Endothelial cell of umbilical vein (primary cell): Measurements from ENCODE around the gene CFAP57. TPM values are rescaled to one million over a fixed set of nuclear protein-coding genes. Genes with fewer than 3 reads are reported as not detected.

Source experiments
- BruUV-seq: library from RNA; stranded (reverse); fragments of 400-500 nt; replicated peaks from 2 replicates; lab custom pipeline; 2021; lab: Mats Ljungman, UMichigan
- CTCF ChIA-PET: fragments of 300-600, 350-600 bp; sonication (Branson Sonifier 250); formaldehyde crosslinking; loops from one replicate; lab custom pipeline; 2021; ENCODE audit warnings: antibody characterized with exemption, inconsistent platforms; lab: Charles Lee
- POLR2A ChIA-PET: fragments of 300-600, 350-600 bp; sonication (Branson Sonifier 250); formaldehyde crosslinking; loops from one replicate; lab custom pipeline; 2021; ENCODE audit warnings: antibody characterized with exemption, inconsistent platforms; lab: Charles Lee
- DNase-seq: peaks from one replicate; pipeline ENCODE4 v3.0.0-alpha.2; 2011; ENCODE audit warnings: low read depth, low spot score
- FAIRE-seq: peaks from 2 replicates; lab custom pipeline; 2011; peaks lifted over from hg19 to GRCh38; lab: Jason Lieb, UNC
- H2AFZ ChIP-seq: 2 replicates; pipeline ENCODE4 v1.6.0; 2012; ENCODE audit warnings: low read depth, low read length, control low read depth, inconsistent platforms
- H3K27ac ChIP-seq: 2 replicates; pipeline ENCODE4 v1.5.1; 2011; ENCODE audit warnings: low read depth, mild to moderate bottlenecking, control low read depth, low read length, moderate library complexity; ENCODE audit not compliant: insufficient read depth
- H3K27me3 ChIP-seq, 2 experiments: 2 replicates each; pipeline versions ENCODE4 v1.6.0 to v1.6.1; 2011; ENCODE audit warnings: low read length in 2 of 2, mixed read lengths in 1 of 2; ENCODE audit not compliant: control insufficient read depth in 2 of 2, insufficient read depth in 2 of 2
- H3K36me3 ChIP-seq, 2 experiments: 2 replicates in 1 of 2; 3 replicates in 1 of 2; pipeline ENCODE4 v1.5.1; 2011; ENCODE audit warnings: low read length in 2 of 2, mild to moderate bottlenecking in 1 of 2, moderate library complexity in 1 of 2; ENCODE audit not compliant: control insufficient read depth in 2 of 2, insufficient read depth in 2 of 2; ENCODE audit errors: extremely low read depth in 1 of 2
- H3K4me1 ChIP-seq: 3 replicates; pipeline ENCODE4 v1.5.1; 2011; ENCODE audit warnings: mild to moderate bottlenecking, low read length; ENCODE audit not compliant: control insufficient read depth, insufficient read depth; ENCODE audit errors: extremely low read depth
- H3K4me2 ChIP-seq: 2 replicates; pipeline ENCODE4 v1.6.1; 2011; ENCODE audit warnings: low read length, control low read depth, mixed read lengths; ENCODE audit not compliant: insufficient read depth
- H3K4me3 ChIP-seq, 3 experiments: fragments of 200-600 bp in 1 of 3; sonication (generic), shearing (Covaris generic) in 1 of 3; replicated peaks in 1 of 3; 2 replicates each; pipeline ENCODE4 v1.5.1; 2011 to 2016; ENCODE audit warnings: control low read depth in 3 of 3, low read length in 3 of 3, mild to moderate bottlenecking in 2 of 3, inconsistent platforms in 1 of 3, low read depth in 1 of 3, moderate library complexity in 1 of 3; ENCODE audit not compliant: insufficient read depth in 1 of 3
- H3K79me2 ChIP-seq: 2 replicates; pipeline ENCODE4 v1.6.0; 2012; ENCODE audit warnings: low read length, inconsistent platforms; ENCODE audit not compliant: control insufficient read depth, insufficient read depth
- H3K9ac ChIP-seq: replicated peaks from 2 replicates; pipeline ENCODE3; 2011; ENCODE audit warnings: low read length, control low read depth; ENCODE audit not compliant: insufficient read depth; ENCODE audit errors: extremely low read depth
- H3K9me1 ChIP-seq: replicated peaks from 3 replicates; pipeline ENCODE4 v1.6.0; 2011; ENCODE audit warnings: mild to moderate bottlenecking, low read length; ENCODE audit not compliant: control insufficient read depth, insufficient read depth; ENCODE audit errors: extremely low read depth
- H3K9me3 ChIP-seq: replicated peaks from 2 replicates; pipeline ENCODE4 v1.5.1; 2012; ENCODE audit warnings: low read length, inconsistent platforms; ENCODE audit not compliant: control insufficient read depth, insufficient read depth
- H4K20me1 ChIP-seq: replicated peaks from 2 replicates; pipeline ENCODE3; 2011; ENCODE audit warnings: mild to moderate bottlenecking, low read length; ENCODE audit not compliant: control insufficient read depth, insufficient read depth; ENCODE audit errors: extremely low read depth
- EZH2 ChIP-seq: IDR thresholded peaks from 2 replicates; pipeline ENCODE4 v1.6.1; 2012; ENCODE audit warnings: borderline replicate concordance, low read depth, mild to moderate bottlenecking, moderate library complexity, low read length, inconsistent platforms; ENCODE audit not compliant: severe bottlenecking
- FOS ChIP-seq: IDR thresholded peaks from 2 replicates; pipeline ENCODE4 v1.6.1; 2011; ENCODE audit warnings: mild to moderate bottlenecking, low read length, moderate library complexity, borderline replicate concordance; ENCODE audit not compliant: insufficient read depth
- GATA2 ChIP-seq: IDR thresholded peaks from 2 replicates; pipeline ENCODE4 v1.7.0; 2011; ENCODE audit warnings: low read depth, mild to moderate bottlenecking, moderate library complexity, mixed read lengths, low read length; ENCODE audit not compliant: insufficient read length, insufficient read depth
- JUN ChIP-seq: IDR thresholded peaks from 2 replicates; pipeline ENCODE4 v1.6.1; 2011; ENCODE audit warnings: borderline replicate concordance, low read depth; ENCODE audit not compliant: insufficient read length, insufficient read depth
- MYC ChIP-seq: IDR thresholded peaks from one replicate; pipeline ENCODE4 v1.6.1; 2011; ENCODE audit warnings: mild to moderate bottlenecking, low read depth, low read length
- POLR2A ChIP-seq: IDR thresholded peaks from 2 replicates; pipeline ENCODE4 v1.6.1; 2012; ENCODE audit warnings: low read depth, mild to moderate bottlenecking, control low read depth, low read length
- POLR2AphosphoS5 ChIP-seq: IDR thresholded peaks from 2 replicates; pipeline ENCODE4 v1.6.1; 2012; ENCODE audit warnings: low read depth, mild to moderate bottlenecking, control low read depth, low read length, moderate library complexity; ENCODE audit not compliant: insufficient read depth
- dilution Hi-C: fragments of 300-500 bp; cut with MboI; formaldehyde crosslinking; loops from one replicate; pipeline ENCODE4 v1.15.0; 2019; ENCODE audit warnings: low sequenced_read_pairs; ENCODE audit not compliant: extremely low pct_ligation_motif_present
- intact Hi-C: fragments of 100-400 bp; cut with micrococcal nuclease; formaldehyde crosslinking; loops from one replicate; pipeline ENCODE4 v1.10.0; 2022
- polyA plus RNA-seq, 4 experiments: library from polyadenylated mRNA; depleted of rRNA in 3 of 4; stranded (reverse) in 3 of 4; unstranded in 1 of 4; fragments of >200 nt; gene quantifications; 2 replicates each; pipeline versions ENCODE4 v1.2.1 to v1.2.3, GENCODE V29; 2011 to 2012; ENCODE audit warnings: missing spikeins in 1 of 4
- total RNA-seq: library from RNA; stranded (reverse); gene quantifications from 2 replicates; pipeline ENCODE4 v1.2.3, GENCODE V29; 2021
- TF ChIP-seq, protein P1 (sequence below): IDR thresholded peaks from 2 replicates; pipeline ENCODE4 v1.6.1; 2011; ENCODE audit not compliant: insufficient read depth, insufficient read length
- TF ChIP-seq, protein P2 (sequence below), 2 donors: IDR thresholded peaks; 1 replicate in 1 of 2; 2 replicates in 1 of 2; pipeline ENCODE4 v1.5.1; 2011; ENCODE audit warnings: low read length in 2 of 2, mild to moderate bottlenecking in 2 of 2, moderate library complexity in 2 of 2, control low read depth in 1 of 2, inconsistent platforms in 1 of 2, low read depth in 1 of 2; ENCODE audit not compliant: insufficient read depth in 1 of 2; ENCODE audit errors: extremely low read depth in 1 of 2

The CFAP57 gene
- total and polyA plus RNA-seq, 2 donors (not counting 3 experiments of a cell fraction or from before 2014, with no cell fraction given) = 0.88 to 0.91 TPM

DNA sequence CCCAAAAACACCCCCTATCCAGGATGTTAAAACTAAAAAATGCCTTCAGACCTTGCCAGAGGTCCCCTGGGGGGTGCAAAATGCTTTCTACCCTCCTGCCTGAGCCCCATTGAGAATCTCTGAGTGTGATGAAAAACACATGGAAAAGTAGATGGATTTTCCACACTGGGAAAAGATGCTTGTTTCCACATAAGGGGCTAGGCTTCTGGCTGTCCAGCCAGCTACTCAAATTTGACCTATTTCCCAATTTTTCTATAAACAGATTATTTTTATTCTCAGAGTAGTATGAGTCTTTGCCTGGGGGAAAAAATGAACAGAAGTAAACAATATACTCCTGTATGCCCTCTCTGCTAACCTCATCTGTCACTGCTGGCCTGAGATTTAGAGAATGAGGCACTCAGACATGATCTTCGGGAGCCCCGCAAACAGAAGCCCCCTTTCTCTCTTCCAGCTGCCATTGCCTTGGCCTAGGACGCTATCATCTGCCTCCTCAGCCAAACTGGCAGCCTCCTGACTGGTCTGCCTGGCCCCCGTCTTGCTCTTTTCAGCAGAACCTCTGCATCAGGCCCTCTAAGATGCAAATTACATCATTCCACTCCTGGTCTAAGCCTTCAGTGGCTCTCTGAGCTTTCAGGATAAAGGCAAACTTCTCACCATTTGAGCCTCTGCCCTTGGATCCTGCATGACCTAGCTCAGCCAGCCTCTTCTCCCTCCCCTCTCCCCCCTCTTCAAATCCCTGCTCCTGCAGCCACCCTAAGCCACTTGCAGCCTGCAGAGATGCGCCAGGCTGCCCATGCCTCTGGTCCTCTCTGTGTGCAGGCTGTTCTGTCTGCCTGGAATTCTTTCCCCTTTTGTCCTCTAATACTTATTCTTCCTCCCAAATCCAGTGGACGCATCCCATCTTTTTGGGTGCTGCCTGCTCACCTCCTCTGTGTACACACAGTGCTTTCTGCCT lies 58.0 kb downstream of the CFAP57 start:
- H2AFZ ChIP-seq = no peak overlapping the region
- DNase-seq = no peak
- intact Hi-C loops (loop anchor here (5.0 kb wide), 1 partner anchor 137 kb away; the partner anchor contains the start of gene ELOVL1), dilution Hi-C loops (loop anchor here (25.0 kb wide), 1 partner anchor 182 kb away; no protein-coding TSS in a partner anchor)
- H4K20me1 ChIP-seq = no peaks in the 10 kb centered on the region
- POLR2A ChIA-PET = interaction anchor here (1.0 kb wide), 1 partner anchor 138 kb away, joined by 4 read pairs; the partner anchor contains the start of gene ELOVL1
- no peak overlapping the region for H3K4me2 ChIP-seq
- no peaks in the 10 kb centered on the region for H3K9me3 ChIP-seq
- H3K4me3 ChIP-seq = no peak overlapping the region
- H3K4me1 ChIP-seq = peaks cover 14% of the 10 kb centered on the region
- TF ChIP-seq, protein P1, sequence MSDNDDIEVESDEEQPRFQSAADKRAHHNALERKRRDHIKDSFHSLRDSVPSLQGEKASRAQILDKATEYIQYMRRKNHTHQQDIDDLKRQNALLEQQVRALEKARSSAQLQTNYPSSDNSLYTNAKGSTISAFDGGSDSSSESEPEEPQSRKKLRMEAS = no peak
- no peak for TF ChIP-seq EZH2
- no peak for TF ChIP-seq POLR2AphosphoS5
- TF ChIP-seq GATA2 = no peak
- TF ChIP-seq MYC = no peak
- no peak for TF ChIP-seq POLR2A
- TF ChIP-seq, protein P2, sequence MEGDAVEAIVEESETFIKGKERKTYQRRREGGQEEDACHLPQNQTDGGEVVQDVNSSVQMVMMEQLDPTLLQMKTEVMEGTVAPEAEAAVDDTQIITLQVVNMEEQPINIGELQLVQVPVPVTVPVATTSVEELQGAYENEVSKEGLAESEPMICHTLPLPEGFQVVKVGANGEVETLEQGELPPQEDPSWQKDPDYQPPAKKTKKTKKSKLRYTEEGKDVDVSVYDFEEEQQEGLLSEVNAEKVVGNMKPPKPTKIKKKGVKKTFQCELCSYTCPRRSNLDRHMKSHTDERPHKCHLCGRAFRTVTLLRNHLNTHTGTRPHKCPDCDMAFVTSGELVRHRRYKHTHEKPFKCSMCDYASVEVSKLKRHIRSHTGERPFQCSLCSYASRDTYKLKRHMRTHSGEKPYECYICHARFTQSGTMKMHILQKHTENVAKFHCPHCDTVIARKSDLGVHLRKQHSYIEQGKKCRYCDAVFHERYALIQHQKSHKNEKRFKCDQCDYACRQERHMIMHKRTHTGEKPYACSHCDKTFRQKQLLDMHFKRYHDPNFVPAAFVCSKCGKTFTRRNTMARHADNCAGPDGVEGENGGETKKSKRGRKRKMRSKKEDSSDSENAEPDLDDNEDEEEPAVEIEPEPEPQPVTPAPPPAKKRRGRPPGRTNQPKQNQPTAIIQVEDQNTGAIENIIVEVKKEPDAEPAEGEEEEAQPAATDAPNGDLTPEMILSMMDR (IDR thresholded peaks at IDR 0.05; ENCODE audit: extremely low read depth in 1 of 2, insufficient read depth in 1 of 2, low read depth in 1 of 2, low read length in 2 of 2) = no peak
- TF ChIP-seq JUN = no peak
- no peak for TF ChIP-seq FOS
- BruUV-seq = no TSS peak
- FAIRE-seq = no peak
- CTCF ChIA-PET = interaction anchor here (0.8 to 7.4 kb wide), 3 partner anchors 138 to 704 kb away, joined by 3 to 269 read pairs (median 3); partner anchors contain the start of gene ELOVL1
- H3K9ac ChIP-seq = no peak overlapping the region
- no peaks in the 10 kb centered on the region for H3K79me2 ChIP-seq
- H3K36me3 ChIP-seq = no peaks in the 10 kb centered on the region
- no peaks in the 10 kb centered on the region for H3K9me1 ChIP-seq
- no peaks in the 10 kb centered on the region for H3K27me3 ChIP-seq
- no peak overlapping the region for H3K27ac ChIP-seq
